Measurements from ENCODE around the gene GPC6. TPM values are rescaled to one million over a fixed set of nuclear protein-coding genes. Genes with fewer than 3 reads are reported as not detected.

Gene GPC6
- polyA plus RNA-seq, 1 donor from 2014 or later, result 9.0 TPM

GRCh38 chr13:94198681-94199080 lies 972.1 kb downstream of the GPC6 start:
- H3K9me3 ChIP-seq (ENCODE audit: low read length), result no peaks in the 10 kb centered on the region
- no peak overlapping the region for H3K9ac ChIP-seq (ENCODE audit: low read length)
- no peak overlapping the region for H2AFZ ChIP-seq (ENCODE audit: low read depth, low read length)
- H3K4me2 ChIP-seq (ENCODE audit: low read length), result no peak overlapping the region
- H3F3A ChIP-seq (ENCODE audit: insufficient read depth, low read length, poor library complexity, severe bottlenecking), result no peaks in the 10 kb centered on the region
- no peak overlapping the region for H3K27ac ChIP-seq (ENCODE audit: low read length)
- no peaks in the 10 kb centered on the region for H3K27me3 ChIP-seq (ENCODE audit: insufficient read depth, low read depth, low read length)
- no peaks in the 10 kb centered on the region for H3K9me2 ChIP-seq (ENCODE audit: insufficient read depth, low read length)
- H3K36me3 ChIP-seq (ENCODE audit: insufficient read depth, low read length), result no peaks in the 10 kb centered on the region
- no peak overlapping the region for H3K4me3 ChIP-seq (ENCODE audit: low read length)
- TF ChIP-seq CTCF (IDR thresholded peaks at IDR 0.05; ENCODE audit: poor library complexity, severe bottlenecking) (no peak), MXI1 (conservative IDR thresholded peaks at IDR 0.05; ENCODE audit: poor library complexity, severe bottlenecking) (no peak), EZH2 (IDR thresholded peaks at IDR 0.05; ENCODE audit: borderline replicate concordance, insufficient read depth, low read length, poor library complexity, severe bottlenecking) (no peak), POLR2AphosphoS5 (IDR thresholded peaks at IDR 0.05) (peak; percentile 58)
- H3K79me2 ChIP-seq (replicated peaks; ENCODE audit: insufficient read depth, low read length), result no peaks in the 10 kb centered on the region
- no peaks in the 10 kb centered on the region for H4K20me1 ChIP-seq (ENCODE audit: insufficient read depth)

- Histone ChIP-seq H3K27me3 (ENCODE audit: insufficient read depth, low read depth, low read length) (no peaks in the 10 kb centered on the region), H3K9me3 (ENCODE audit: low read length) (no peaks in the 10 kb centered on the region), H4K20me1 (ENCODE audit: insufficient read depth) (no peaks in the 10 kb centered on the region), H3K27ac (ENCODE audit: low read length) (no peak overlapping the region), H3F3A (ENCODE audit: insufficient read depth, low read length, poor library complexity, severe bottlenecking) (no peaks in the 10 kb centered on the region), H3K4me3 (ENCODE audit: low read length) (no peak overlapping the region), H2AFZ (ENCODE audit: low read depth, low read length) (no peak overlapping the region), H3K36me3 (ENCODE audit: insufficient read depth, low read length) (no peaks in the 10 kb centered on the region), H3K79me2 (replicated peaks; ENCODE audit: insufficient read depth, low read length) (no peaks in the 10 kb centered on the region), H3K9ac (ENCODE audit: low read length) (no peak overlapping the region), H3K4me2 (ENCODE audit: low read length) (no peak overlapping the region), H3K9me2 (ENCODE audit: insufficient read depth, low read length) (no peaks in the 10 kb centered on the region)
- TF ChIP-seq SMC3 (conservative IDR thresholded peaks at IDR 0.05; ENCODE audit: poor library complexity) (no peak), TAF1 (IDR thresholded peaks at IDR 0.05; ENCODE audit: low read depth) (no peak), CTCF (IDR thresholded peaks at IDR 0.05; ENCODE audit: poor library complexity, severe bottlenecking) (no peak), MXI1 (conservative IDR thresholded peaks at IDR 0.05; ENCODE audit: poor library complexity, severe bottlenecking) (no peak), POLR2AphosphoS5 (IDR thresholded peaks at IDR 0.05) (no peak), REST (IDR thresholded peaks at IDR 0.05; ENCODE audit: borderline replicate concordance) (no peak), EZH2 (IDR thresholded peaks at IDR 0.05; ENCODE audit: borderline replicate concordance, insufficient read depth, low read length, poor library complexity, severe bottlenecking) (no peak), RAD21 (conservative IDR thresholded peaks at IDR 0.05) (no peak), EP300 (conservative IDR thresholded peaks at IDR 0.05; ENCODE audit: poor library complexity, severe bottlenecking) (no peak)
These were observed 972.5 kb downstream of the GPC6 start for GRCh38 chr13:94199135-94199534.

Data from neural cell (in vitro differentiated cells).